Stomach (tissue), 4 donors: ENCODE measurements around the gene LRRC49.

Source experiments
- POLR2AphosphoS5 ChIP-seq, 3 donors: sonication (generic); formaldehyde crosslinking; IDR thresholded peaks; one replicate each; pipeline ENCODE4 v1.6.1; 2016; ENCODE audit warnings: antibody characterized with exemption in 3 of 3
- TF ChIP-seq, protein P1 (sequence below), 7 experiments: fragments of 450-650 bp in 4 of 7; fragments of 200-600 bp in 3 of 7; sonication (generic) in 3 of 7; IDR thresholded peaks; one replicate each; pipeline ENCODE4 v1.5.1; 2016 to 2019; ENCODE audit warnings: antibody characterized with exemption in 7 of 7, control low read depth in 2 of 7, mild to moderate bottlenecking in 1 of 7

GRCh38 chr15:71098920-71099319, 206.3 kb downstream of the LRRC49 start:
- TF ChIP-seq, protein P1, sequence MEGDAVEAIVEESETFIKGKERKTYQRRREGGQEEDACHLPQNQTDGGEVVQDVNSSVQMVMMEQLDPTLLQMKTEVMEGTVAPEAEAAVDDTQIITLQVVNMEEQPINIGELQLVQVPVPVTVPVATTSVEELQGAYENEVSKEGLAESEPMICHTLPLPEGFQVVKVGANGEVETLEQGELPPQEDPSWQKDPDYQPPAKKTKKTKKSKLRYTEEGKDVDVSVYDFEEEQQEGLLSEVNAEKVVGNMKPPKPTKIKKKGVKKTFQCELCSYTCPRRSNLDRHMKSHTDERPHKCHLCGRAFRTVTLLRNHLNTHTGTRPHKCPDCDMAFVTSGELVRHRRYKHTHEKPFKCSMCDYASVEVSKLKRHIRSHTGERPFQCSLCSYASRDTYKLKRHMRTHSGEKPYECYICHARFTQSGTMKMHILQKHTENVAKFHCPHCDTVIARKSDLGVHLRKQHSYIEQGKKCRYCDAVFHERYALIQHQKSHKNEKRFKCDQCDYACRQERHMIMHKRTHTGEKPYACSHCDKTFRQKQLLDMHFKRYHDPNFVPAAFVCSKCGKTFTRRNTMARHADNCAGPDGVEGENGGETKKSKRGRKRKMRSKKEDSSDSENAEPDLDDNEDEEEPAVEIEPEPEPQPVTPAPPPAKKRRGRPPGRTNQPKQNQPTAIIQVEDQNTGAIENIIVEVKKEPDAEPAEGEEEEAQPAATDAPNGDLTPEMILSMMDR (IDR thresholded peaks at IDR 0.05) = no peak
- no peak for TF ChIP-seq POLR2AphosphoS5 (IDR thresholded peaks at IDR 0.05)
